HG03571 (cell line): ENCODE results near the gene KIAA0825.
"Not testable (repeated sequence)": the region's sequence is repeated elsewhere in the genome, so short reads cannot be mapped to it uniquely, and the experiment has no call there.

Experiments used
- ATAC-seq: cut with Tn5 transposase; IDR thresholded peaks from one replicate; pipeline ENCODE4 v1.9.1; 2021; ENCODE audit not compliant: unreplicated experiment

The KIAA0825 gene

GRCh38 chr5:94184870-94185269 lies 433.5 kb downstream of the KIAA0825 start:
- no peak for ATAC-seq

GRCh38 chr5:94181895-94182294 lies 436.5 kb downstream of the KIAA0825 start:
- no peak for ATAC-seq

- no peak for ATAC-seq
These were observed 437.6 kb downstream of the KIAA0825 start for GRCh38 chr5:94180761-94181160.

- ATAC-seq = no peak
These were observed 442.5 kb downstream of the KIAA0825 start for GRCh38 chr5:94175912-94176311.

GRCh38 chr5:94174748-94175411 lies 443.5 kb downstream of the KIAA0825 start:
- ATAC-seq = no peak

- ATAC-seq = no peak
These were observed 445.3 kb downstream of the KIAA0825 start for GRCh38 chr5:94173100-94173499.

GRCh38 chr5:94171070-94171469 lies 447.3 kb downstream of the KIAA0825 start:
- ATAC-seq = not testable (repeated sequence)

GRCh38 chr5:94170158-94170557 lies 448.2 kb downstream of the KIAA0825 start:
- ATAC-seq = peak; percentile 72

GRCh38 chr5:94168151-94168550 lies 450.3 kb downstream of the KIAA0825 start:
- ATAC-seq = no peak

GRCh38 chr5:94161801-94162200 lies 456.6 kb downstream of the KIAA0825 start:
- ATAC-seq = no peak

GRCh38 chr5:94159144-94159543 lies 459.3 kb downstream of the KIAA0825 start:
- ATAC-seq = no peak

- ATAC-seq = no peak
These were observed 460.5 kb downstream of the KIAA0825 start for GRCh38 chr5:94157704-94158539.

GRCh38 chr5:94154672-94155071 lies 463.7 kb downstream of the KIAA0825 start:
- no peak for ATAC-seq

- ATAC-seq = no peak
These were observed 464.5 kb downstream of the KIAA0825 start for GRCh38 chr5:94153736-94154450.

- not testable (repeated sequence) for ATAC-seq
These were observed 474.8 kb downstream of the KIAA0825 start for GRCh38 chr5:94143621-94144020.

- ATAC-seq = no peak
These were observed 478.1 kb downstream of the KIAA0825 start for GRCh38 chr5:94140300-94140699.

- no peak for ATAC-seq
These were observed 488.3 kb downstream of the KIAA0825 start for GRCh38 chr5:94130077-94130476.

- ATAC-seq = no peak
These were observed 493.3 kb downstream of the KIAA0825 start for GRCh38 chr5:94125107-94125506.

- ATAC-seq = not testable (repeated sequence)
These were observed 502.1 kb downstream of the KIAA0825 start for GRCh38 chr5:94116317-94116716.

- no peak for ATAC-seq
These were observed 505.3 kb downstream of the KIAA0825 start for GRCh38 chr5:94113087-94113486.

GRCh38 chr5:94111209-94112004 lies 507.0 kb downstream of the KIAA0825 start:
- ATAC-seq = peak; percentile 100
